Measurements from ENCODE around the gene KCNMA1.

The KCNMA1 gene

DNA sequence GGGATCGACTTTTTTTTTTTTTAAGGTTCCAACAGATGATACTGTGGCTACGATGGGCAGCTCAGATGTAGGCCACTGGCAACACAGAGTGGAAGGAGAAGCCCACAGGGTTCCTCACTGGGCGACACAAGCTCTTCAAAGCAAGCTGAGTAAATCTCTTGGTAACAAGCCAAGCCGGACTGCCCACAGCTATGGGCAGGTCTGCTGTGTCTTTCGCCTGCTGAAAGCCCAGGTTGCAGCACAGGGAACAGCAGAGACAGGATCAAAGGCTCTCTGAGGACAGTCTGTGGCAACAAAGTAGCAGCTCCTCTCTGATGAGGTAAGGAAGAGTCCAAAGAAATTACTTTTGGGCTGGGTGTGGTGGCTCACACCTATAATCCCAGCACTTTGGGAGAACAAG lies 83.6 kb downstream of the KCNMA1 start:
- DNase-seq, result no peak

DNA sequence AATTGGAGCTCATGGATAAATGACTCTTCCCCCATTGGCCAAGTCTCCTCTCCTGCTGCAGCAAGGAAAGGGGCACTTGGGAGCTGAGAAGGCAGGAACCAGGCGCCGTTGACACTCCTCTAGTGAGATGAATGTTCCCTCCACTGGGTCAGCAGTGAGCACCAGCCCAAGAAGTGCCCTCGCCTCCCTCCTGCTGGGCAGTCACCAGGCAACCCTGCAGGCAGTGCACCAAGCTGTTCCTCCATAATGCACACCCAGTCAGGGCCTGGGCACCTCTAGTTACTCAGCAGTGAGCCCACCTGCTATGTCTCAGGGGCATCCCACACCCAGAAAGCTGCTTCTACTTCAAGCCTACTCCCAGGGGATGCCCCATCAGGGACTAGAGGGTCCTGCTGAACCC lies 84.3 kb downstream of the KCNMA1 start:
- no peak for DNase-seq

DNA sequence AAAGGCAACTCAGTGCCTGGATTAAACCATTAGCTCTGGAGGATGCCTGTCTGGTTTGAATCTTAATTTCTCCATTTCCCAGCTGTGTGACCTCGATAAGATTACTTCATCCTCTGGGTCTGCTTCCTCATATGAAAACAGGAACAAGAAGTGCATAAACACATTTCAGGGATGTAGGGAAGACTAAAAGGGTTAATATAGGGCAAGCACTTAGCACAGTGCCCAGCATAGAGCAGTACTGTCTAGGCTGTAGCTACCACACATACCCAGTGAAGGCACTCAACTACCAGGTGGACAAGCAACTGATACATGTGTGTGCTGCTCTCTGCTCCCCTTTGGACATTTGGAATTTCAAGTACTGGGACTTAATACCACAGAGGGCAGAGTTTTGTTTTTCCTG lies 85.4 kb downstream of the KCNMA1 start:
- no peak for DNase-seq

DNA sequence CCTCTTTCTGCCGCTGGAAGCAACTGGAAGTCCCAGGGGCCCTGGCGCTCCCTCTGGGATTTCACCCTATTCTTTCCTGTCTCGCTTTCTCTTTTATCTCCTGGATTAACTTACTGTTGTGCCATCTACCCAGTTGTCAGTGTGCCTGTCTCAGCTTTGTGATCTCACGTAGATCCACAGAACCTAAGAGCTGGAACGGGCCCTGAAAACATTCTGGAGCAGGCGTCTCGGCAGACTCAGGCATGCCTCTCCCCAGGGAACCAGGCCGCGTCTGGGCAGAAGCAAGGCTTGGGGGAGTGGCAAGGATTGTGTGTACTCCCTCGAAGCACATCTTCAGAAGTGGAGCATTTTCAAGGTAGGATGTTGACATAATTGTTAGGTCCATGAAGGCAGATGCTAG lies 87.2 kb downstream of the KCNMA1 start:
- no peak for DNase-seq

DNA sequence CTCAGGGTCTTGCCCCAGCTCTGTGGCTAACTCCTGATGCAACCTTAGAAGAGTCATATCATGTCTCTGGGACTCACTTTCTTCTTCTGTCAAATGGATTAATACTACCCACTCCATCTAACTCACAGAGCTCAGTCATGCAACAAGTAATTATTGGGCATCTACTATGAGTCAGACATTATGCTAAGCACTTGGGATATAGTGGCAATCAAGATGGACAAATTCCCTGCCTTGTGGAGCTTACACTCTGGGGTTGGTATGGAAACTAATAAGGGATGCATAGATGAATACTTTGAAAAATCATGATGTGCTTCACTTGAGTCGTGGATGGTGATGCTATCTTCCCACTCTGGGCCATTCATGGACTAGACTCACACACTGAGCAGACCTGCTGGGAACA lies 88.9 kb downstream of the KCNMA1 start:
- DNase-seq, result no peak

DNA sequence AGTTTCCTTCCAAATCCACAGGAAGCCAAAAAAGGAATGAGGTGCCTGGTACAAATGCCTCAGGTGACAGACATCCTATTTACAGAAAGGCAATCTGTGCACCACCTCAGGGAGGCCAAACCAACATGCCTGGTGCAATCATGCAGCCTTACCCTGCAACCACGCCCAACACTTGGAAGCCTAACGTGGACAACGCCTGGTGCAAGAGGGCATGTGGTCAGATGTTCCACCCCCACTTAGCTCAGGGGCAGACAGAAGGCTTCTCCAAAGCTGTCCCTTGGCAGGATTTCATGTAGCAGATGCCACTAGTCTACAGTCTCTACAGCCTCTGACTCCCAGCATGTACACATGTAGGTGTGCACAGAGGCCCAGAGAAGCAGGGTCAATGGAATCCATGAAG lies 89.5 kb downstream of the KCNMA1 start:
- peak in 1 of 2 experiments; percentile 43 for DNase-seq

DNA sequence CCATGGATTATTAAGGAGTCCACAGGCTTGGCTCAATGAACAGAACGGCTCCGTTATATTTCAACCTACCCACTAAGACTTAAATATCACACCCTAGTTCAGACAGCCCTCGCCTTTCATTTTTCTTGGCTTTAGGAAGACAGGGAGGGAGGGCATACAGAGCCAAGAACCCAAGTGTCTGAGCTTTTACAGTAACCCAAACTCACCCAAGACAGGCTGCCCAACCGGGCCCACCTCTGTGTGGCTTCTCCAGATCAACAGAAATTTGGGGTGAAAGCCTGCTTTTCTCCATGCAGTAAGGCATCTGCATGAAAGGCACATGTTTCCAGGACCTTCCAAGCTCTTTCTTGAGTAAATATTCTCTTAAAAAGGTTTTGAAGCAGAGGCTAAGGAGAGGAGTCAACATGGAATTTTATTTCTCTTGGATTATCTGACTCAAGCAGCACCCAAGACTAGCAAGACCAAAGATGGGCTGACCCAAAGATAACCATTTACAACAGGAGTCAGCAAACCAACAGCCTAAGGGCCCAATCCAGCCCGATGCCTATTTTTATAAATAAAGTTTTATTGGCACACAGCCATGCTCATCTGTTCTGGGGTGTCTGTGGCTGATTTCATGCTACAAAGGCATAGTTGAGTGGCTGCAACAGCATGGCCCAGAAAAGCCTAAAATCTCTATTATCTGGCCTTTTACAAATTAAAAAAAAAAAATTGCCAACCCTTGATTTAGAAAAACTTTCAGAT lies 90.1 kb downstream of the KCNMA1 start:
- no peak for DNase-seq

DNA sequence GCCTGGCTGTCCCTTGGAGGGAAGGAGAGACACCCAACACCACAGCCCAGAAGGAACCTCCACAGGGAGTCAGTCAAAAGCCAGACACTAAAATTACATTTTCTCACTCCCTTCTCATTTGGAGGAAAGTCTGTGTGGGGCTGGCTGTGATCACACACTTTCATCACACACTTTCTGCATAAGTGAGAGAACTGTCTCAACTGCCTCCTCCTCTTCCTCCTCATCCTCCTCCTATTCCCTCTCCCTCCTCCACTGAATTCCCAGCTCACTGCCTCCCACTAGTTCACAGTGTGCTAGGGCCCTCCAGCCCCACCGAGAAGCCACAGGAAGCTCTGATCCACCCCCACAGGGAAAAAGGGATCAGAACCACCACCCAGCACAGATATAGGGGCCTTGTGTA lies 91.6 kb downstream of the KCNMA1 start:
- peak in 1 of 2 experiments; percentile 12 for DNase-seq

DNA sequence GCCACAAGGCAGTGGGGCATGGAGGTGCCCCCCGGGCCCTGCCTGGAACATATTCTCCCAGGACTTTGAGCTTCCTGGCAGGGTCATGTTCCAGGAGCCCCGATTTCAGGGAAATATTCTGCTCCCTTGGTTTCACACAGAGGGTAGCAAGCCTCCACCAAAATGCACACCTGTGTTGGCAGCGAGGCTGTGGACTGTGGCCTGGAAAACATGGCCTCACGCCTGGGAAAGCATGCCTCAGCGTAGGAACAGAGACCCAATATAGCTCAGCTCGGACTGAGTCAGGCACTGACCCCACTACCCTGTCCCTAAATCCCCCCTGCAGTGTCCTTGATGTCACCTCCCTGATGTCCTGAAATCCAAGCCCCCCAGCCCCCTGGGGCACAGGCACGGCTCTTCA lies 92.0 kb downstream of the KCNMA1 start:
- DNase-seq, result no peak

DNA sequence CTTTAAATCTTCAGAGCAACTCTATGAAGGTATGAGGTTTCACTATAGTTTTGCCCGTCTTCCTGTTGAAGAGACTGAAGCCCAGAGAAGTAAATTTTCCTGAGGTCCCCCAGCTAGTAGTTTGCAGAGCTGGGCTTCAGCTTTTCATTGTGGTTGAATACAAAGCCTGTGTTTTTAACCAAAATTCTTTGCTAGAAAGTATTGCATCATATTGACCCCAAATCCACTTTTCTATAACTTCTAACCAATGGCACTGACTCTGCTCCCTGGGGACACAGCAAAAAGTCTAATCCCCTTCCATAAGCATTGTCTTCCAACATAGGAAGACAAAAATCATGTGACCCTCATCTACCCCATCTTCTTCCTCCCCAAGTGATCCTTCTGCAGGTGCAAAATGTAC lies 93.0 kb downstream of the KCNMA1 start:
- no peak for DNase-seq

DNA sequence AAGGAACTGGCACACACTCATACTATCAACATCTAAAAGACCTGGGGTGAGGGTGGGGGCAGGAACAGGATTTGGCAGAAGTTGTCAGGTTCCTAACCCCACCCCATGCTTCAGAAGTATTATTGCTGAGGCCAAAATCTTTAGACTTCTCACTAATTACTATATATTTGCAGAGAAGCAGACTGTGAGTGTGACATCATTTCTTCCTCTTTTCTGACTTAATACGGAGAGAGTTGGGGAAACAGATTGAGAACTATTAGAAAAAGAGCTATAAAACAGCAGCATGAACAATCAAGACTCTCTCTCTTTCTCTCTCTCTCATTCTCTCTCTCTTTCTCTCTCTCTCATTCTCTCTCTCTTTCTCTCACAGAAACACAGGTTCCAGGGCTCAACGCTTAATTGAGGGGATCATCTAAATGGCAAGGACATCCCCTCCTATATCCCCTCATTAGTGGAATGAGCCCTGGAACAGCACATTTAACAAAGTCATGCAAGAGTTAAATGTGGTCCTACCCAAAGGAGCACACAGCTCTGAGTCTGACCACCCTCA lies 94.8 kb downstream of the KCNMA1 start:
- DNase-seq, result no peak

DNA sequence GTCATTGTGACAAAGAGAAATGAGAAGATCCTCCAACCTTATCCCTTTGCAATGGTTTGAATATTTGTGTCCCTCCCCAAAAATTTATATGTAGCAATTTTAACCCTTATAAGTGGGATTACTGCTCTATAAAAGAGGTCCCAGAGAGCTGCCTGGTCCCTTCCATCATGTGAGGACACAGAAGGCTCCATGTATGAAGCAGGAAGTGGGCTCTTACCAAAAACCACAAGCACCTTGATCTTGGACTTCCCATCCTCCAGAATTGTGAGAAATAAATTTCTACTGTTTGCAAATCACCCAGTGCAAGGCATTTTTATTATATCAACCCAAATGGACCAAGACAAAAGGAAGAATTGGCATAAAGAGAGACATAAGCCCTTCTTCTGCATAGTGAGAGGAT lies 95.7 kb downstream of the KCNMA1 start:
- DNase-seq, result no peak

DNA sequence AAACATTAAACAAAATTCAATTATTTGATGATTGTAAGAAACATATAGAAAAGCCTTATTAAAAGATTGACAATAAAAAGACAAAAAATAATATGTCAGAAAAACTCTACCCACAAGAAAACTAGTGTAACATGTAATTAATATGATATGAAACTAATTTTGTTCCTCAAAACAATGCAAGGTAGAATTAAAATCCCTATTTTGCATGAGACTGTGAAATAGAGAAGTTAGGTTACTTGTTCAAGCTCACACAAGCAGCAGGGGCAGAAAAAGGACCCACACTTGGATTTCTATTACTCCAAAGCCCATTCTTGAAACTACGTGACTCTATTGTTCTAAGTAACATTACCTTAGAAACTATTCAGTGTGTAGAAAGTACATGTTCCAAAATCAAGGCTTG lies 96.4 kb downstream of the KCNMA1 start:
- DNase-seq, result no peak

DNA sequence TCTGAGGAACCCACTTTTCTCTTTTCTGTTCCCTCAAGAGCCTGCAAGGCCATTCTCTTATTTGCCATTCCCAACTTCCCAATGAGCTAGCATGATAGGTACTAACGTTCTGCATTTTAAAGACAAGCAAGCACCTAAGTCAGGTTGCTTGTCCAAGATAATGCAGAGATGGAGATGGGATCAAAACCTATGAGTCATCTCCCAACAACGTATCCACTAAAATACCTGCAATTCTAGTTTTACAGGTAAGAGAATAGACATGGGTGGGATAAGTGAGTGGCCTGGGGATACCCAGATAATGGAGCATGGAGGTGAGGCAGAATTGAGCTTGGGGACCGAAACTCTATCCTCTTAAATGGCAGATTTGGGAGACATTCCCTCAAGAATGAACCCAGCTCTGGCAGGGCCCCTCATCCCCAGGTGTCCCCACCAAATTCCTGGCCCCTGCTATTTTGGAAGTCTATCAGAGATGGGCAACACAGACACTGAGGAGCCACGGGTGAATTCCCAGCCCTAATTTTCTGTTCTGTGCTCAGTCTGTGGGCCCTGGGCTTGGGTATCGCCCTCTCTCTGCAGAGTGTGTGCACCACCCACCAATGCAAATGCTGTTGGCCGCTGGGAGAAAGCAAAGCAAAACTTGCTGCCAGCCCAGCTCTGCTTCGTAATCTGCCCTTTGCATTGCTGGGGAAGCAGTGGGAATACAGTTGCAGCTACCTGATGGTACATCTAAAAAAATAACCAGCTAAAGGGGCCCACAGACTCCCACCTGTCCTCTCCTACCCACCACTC lies 98.3 kb downstream of the KCNMA1 start:
- DNase-seq, result no peak

DNA sequence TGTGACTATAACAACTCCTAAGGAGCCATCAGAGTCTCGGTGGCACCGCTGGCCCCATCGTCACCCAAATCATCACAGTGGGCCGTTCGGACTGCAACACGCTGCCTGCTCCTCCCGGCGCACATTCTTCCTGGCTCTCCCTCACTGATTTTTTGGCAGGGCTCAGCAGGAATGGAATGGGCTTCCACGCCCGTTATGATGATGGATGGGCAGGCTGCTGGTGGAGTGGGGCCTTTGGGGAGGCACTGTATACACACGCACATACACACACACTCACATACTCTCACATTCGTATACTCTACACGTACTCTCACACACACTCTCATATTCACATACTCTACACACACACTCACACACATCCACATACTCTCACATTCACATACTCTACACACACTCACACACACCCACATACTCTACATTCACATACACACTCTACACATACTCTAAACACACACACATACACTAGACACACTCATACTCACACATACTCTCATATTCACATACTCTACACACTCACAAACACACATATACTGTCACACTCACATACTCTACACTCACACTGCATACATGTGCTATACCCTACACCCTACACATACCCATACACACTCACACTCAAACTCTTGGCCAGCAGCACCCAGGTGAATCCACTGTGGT lies 99.8 kb downstream of the KCNMA1 start:
- DNase-seq, result peak; percentile 24 to 68

DNA sequence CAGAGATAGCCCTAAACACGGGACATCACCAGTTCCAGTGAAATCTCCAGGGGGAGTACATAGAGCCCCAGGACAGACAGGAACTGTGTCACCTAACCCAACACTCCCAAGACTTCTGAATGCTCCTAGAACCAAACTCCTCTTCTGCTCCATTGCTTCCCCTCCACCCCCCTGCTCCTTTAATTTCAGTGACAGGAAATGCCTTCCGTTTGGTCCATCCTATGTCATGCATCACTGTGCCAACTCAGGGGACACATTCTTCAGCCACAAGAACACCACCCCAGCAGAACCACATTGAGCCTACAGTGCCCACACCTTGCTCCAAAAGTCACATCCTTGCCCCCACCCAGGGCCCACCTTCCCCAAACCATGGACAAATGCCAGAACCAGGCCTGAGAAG lies 100.5 kb downstream of the KCNMA1 start:
- DNase-seq, result no peak

DNA sequence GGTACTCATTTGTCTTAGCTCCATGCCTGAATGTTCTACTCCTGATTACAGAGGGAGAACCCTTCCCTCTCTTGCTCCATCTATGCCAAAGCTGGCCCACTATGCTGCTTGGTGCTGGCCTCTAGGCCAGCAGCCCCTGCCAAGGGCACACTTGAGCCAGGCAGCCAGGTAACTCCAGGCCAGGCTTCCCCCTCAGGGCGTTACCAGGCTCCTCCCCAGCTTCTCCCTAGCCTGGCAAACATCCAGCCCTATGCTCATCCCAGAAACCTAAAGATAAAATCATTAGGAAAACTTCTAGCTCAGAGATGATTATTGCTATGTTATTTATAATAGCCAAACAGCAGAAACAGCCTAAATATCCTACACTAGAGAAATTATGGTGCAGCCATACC lies 103.7 kb downstream of the KCNMA1 start:
- DNase-seq, result peak in 1 of 2 experiments; percentile 56

DNA sequence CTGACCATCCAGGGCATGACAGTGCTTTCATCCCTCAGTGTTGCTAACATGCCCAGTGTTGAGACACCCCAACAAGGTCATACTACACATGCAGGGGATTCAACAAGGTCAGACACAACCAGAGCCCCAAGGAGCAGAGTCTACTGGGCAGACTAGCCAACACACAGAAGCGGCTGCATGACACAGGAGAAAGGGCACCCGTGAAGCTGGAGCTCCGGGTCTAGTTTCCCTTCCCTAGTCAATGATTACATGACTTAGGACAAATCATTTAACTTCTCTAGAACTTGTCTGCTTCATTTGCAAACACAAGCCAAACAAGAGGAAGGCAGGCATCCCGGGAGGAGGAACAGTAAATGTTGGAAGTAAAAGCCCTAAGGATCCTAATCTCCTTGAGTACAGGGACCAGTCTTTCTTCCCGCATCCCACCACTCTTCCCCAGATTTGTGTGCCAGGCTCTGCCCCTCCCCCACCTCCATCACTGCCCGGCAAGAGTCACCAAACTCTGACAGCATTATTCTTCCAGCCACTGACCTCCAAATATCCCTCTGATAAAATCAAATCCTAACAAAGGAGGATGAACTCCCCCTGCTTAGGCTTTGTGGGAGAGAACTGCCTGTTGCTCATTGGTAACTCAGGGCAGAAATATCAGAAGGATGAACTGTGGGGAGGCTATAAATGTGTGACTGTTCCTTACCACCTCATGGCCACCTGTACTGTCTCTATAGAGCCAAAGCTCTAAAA lies 104.3 kb downstream of the KCNMA1 start:
- no peak for DNase-seq

DNA sequence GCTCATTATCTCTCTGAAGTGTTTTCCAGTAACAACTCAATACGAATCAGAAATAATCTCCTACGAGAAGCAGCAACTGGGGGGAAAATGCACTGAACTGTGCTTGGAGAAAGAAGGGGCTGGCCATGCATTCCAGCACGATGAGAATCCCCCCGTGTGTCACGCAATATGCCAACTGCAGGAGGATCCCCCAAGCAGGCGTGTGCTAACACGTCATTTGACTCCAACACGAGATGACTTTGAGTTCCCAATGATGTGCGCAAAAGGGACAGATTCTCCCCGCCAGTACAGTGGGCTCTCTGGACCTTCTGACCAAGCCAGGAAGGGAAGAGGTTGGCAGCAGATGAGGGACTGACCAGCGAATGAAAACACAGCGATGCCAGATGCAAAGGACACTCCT lies 105.5 kb downstream of the KCNMA1 start:
- no peak for DNase-seq

DNA sequence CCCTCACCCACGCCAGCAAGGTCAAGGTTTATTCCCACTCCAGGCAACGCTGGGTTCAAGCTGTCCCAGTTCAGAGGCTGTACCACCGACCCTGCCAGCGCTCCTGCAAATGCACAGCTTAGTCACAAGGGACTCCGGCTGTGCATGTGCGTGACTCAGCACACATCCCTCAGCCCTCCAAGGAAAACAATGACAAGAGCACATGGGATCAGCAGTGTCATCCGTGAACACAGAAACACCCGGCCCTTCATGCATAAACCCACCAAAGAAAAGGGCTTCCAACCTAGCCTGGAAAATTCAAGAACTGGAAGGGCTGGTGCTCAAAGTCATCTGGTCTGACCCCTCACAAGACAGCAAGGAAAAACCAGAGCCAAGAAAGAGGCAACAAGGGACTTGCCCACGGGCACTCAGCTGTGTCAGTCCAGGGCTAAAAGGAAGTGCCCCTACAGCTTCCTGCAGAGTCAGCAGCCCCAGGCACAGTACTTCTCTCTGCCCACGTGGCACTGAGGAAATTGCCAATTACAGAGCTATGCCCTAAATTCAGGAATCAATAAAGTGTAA lies 106.1 kb downstream of the KCNMA1 start:
- DNase-seq, result peak in 1 of 2 experiments; percentile 50

DNA sequence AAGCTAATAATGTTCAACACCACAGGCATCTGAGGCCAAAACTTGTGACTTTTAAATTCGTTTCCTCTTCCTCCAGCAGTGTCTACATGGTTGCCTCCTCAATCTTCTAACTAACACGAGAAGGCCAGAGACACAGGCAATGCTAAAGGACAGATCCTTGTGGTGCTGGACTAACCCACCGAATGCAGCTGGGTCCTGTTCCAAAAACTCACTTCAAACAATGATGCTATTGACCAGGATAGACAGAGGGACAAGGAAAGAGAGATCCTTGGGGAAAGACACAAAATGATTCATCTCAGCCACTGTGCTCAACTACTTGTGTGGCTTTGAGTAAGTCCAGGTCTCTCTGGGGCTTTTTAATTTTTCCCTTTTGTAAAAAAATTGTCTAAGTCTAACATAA lies 107.6 kb downstream of the KCNMA1 start:
- DNase-seq, result no peak

DNA sequence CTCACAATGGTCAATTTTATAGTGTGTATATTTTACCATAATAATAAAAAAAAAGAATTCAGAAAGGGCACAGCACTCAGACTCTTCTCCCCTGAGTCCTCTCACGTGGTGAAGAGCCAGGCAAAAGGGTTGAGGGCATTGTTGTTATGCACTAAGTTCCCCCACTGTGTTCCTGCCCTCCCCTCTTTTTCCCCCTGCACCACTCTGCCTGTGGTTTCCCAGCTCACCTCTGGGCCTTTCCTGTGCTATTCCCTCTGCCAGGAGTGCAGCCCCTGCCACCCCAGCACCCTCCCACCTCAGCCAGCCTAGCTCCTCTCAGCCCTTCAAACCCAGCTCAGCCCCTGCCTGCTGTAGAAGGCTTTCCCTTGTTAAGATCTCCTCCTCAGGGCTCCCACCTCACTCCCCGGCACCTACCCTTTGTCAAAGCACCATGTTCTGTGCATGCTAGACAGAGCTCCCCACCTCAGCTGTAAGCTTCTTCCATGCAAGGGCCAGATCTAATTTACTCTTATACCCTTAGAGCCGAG lies 108.5 kb downstream of the KCNMA1 start:
- no peak for DNase-seq
